Measurements from ENCODE around the gene BEGAIN.

BEGAIN gene

DNA sequence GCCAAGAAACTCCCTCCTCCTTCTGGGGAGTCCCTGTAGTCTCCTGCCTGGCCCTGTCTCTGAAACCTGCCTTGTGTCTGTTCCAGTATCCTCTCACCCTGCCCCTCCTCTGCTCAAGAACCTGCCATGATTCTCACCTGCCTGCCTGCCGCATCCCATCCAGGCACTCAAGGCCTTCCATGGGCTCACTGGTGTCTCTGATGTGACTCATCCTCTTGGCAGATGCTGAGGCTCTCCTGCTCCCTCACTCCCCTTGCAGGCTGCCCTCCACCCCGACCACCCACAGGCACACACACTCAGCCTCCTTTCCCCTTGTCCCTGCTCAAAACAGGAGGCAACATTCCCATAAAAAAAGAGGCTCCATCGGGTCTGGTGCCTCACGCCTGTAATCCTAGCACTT lies 5.8 kb upstream of the BEGAIN start:
- DNase-seq (ENCODE audit: insufficient read length) (no peak), FAIRE-seq (no peak)
- TF ChIP-seq POLR2AphosphoS5 (IDR thresholded peaks at IDR 0.05; ENCODE audit: low read depth, low read length) = no peak
- no peak for TF ChIP-seq TAF1 (IDR thresholded peaks at IDR 0.05; ENCODE audit: borderline replicate concordance, low read depth, low read length)
- no peak for TF ChIP-seq POLR2A (IDR thresholded peaks at IDR 0.05; ENCODE audit: low read depth, low read length)

- no peak for FAIRE-seq
- no peak for TF ChIP-seq POLR2AphosphoS5 (IDR thresholded peaks at IDR 0.05; ENCODE audit: low read depth, low read length)
- TF ChIP-seq POLR2A (IDR thresholded peaks at IDR 0.05; ENCODE audit: low read depth, low read length) = no peak
- no peak for TF ChIP-seq TAF1 (IDR thresholded peaks at IDR 0.05; ENCODE audit: borderline replicate concordance, low read depth, low read length)
Measured at GRCh38 chr14:100592461-100592891, 5.3 kb upstream of the BEGAIN start.

GRCh38 chr14:100591453-100592371 lies 4.5 kb upstream of the BEGAIN start:
- TF ChIP-seq POLR2A (IDR thresholded peaks at IDR 0.05; ENCODE audit: low read depth, low read length) = no peak
- TF ChIP-seq POLR2AphosphoS5 (IDR thresholded peaks at IDR 0.05; ENCODE audit: low read depth, low read length) = no peak
- no peak for TF ChIP-seq TAF1 (IDR thresholded peaks at IDR 0.05; ENCODE audit: borderline replicate concordance, low read depth, low read length)
- DNase-seq (ENCODE audit: insufficient read length) (no peak), FAIRE-seq (no peak)

More at GRCh38 chr14:100592461-100592891, 5.3 kb upstream of the BEGAIN start:
- DNase-seq (ENCODE audit: insufficient read length) = no peak

- FAIRE-seq = no peak
- no peak for DNase-seq (ENCODE audit: insufficient read length)
- TF ChIP-seq POLR2AphosphoS5 (IDR thresholded peaks at IDR 0.05; ENCODE audit: low read depth, low read length) (no peak), POLR2A (IDR thresholded peaks at IDR 0.05; ENCODE audit: low read depth, low read length) (no peak), TAF1 (IDR thresholded peaks at IDR 0.05; ENCODE audit: borderline replicate concordance, low read depth, low read length) (no peak)
Measured at GRCh38 chr14:100590726-100591452, 3.7 kb upstream of the BEGAIN start.

GRCh38 chr14:100589760-100590469 lies 2.7 kb upstream of the BEGAIN start:
- FAIRE-seq = no peak
- TF ChIP-seq POLR2A (IDR thresholded peaks at IDR 0.05; ENCODE audit: low read depth, low read length) (no peak), TAF1 (IDR thresholded peaks at IDR 0.05; ENCODE audit: borderline replicate concordance, low read depth, low read length) (no peak), POLR2AphosphoS5 (IDR thresholded peaks at IDR 0.05; ENCODE audit: low read depth, low read length) (no peak)
- no peak for DNase-seq (ENCODE audit: insufficient read length)

- FAIRE-seq = no peak
- no peak for DNase-seq (ENCODE audit: insufficient read length)
- TF ChIP-seq POLR2A (IDR thresholded peaks at IDR 0.05; ENCODE audit: low read depth, low read length) (no peak), POLR2AphosphoS5 (IDR thresholded peaks at IDR 0.05; ENCODE audit: low read depth, low read length) (no peak), TAF1 (IDR thresholded peaks at IDR 0.05; ENCODE audit: borderline replicate concordance, low read depth, low read length) (no peak)
Measured at GRCh38 chr14:100589071-100589759, 2.0 kb upstream of the BEGAIN start.

GRCh38 chr14:100588671-100589070 lies 1.5 kb upstream of the BEGAIN start:
- TF ChIP-seq TAF1 (IDR thresholded peaks at IDR 0.05; ENCODE audit: borderline replicate concordance, low read depth, low read length) (no peak), POLR2A (IDR thresholded peaks at IDR 0.05; ENCODE audit: low read depth, low read length) (no peak), POLR2AphosphoS5 (IDR thresholded peaks at IDR 0.05; ENCODE audit: low read depth, low read length) (no peak)
- FAIRE-seq = no peak
- no peak for DNase-seq (ENCODE audit: insufficient read length)

DNA sequence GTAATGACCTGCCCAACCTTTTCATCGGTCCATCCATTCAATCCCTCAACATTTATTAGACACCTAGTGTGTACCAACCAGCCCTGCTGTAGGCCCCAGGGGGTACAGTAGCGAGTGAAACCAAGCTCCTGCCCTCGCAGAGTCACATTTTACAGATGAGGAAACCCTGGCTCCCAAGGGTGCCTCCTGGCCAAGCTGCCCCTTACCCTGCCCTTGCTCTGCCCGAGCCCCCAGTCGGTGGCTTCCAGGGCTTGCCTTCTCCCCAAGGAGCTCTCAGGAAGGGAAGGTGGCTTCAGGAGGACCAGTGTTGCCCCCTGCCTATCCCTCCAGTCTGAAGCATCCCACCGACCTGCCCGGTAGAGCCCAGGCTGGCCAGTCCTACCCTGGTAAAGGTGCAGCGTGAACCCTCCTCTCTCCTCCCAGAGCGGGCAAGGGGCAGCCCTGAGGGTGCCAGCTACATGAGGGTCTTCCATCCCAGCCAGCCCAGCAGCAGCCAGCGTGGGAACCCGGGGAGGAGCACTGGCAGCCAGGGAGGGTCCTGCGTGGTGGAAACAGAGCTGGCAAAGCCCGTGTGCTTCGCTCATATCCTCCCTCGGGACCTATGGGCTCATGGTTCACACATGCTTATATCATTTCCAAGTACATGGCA lies 670 bp upstream of the BEGAIN start:
- no peak for DNase-seq (ENCODE audit: insufficient read length)
- FAIRE-seq = no peak
- TF ChIP-seq TAF1 (IDR thresholded peaks at IDR 0.05; ENCODE audit: borderline replicate concordance, low read depth, low read length) (no peak), POLR2AphosphoS5 (IDR thresholded peaks at IDR 0.05; ENCODE audit: low read depth, low read length) (no peak)

DNA sequence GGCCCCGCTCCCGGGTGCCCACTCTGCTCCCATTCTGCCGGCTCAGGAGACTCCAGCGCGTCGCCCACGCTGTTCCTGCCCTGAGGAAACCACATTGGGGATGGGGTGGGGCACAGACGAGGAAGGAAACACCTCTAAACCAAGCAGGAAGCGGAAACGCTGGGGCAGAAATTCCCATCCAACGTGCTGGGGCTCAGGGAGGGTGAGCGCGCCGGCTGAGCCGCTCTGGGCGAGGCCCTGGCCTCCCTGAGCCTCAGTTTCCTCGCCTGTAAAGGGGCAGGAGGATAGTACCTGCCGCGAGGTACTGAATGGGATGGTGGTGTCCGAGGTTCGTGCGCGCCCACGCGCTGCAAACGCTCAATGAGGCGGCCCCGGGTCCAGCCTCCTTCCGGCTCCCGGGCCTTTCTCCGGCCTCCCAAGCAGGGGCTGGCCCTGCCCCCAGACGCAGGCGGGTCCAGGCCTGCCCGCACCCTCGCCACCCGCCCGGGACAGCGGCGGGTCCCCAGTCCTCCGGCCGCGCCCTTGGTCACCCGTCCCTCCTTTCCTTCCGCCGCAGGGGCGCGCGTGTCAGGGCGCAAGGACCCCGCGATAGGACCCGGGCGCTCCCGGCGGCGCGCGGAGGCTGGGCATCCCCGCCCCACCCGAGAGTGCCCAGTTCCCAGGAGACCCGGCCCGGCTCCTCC lies 673 bp downstream of the BEGAIN start:
- FAIRE-seq (no peak), DNase-seq (ENCODE audit: insufficient read length) (no peak)
- TF ChIP-seq TAF1 (IDR thresholded peaks at IDR 0.05; ENCODE audit: borderline replicate concordance, low read depth, low read length) (no peak), POLR2A (IDR thresholded peaks at IDR 0.05; ENCODE audit: low read depth, low read length) (no peak)

DNA sequence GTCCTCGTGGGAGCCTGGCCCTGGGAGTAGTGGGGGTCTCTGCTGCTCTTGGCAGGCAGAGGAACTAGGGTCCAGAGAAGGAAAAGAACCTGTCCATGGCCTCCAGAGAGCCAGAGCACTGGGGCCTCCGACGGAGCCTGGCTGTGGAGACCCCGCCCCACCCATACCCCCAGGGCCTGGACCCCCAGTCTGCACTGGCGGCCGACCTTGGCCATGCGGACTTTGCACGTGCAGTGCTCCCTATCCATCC lies 1.1 kb downstream of the BEGAIN start:
- TF ChIP-seq POLR2AphosphoS5 (IDR thresholded peaks at IDR 0.05; ENCODE audit: low read depth, low read length) = no peak
- TF ChIP-seq POLR2A (IDR thresholded peaks at IDR 0.05; ENCODE audit: low read depth, low read length) = no peak
- TF ChIP-seq TAF1 (IDR thresholded peaks at IDR 0.05; ENCODE audit: borderline replicate concordance, low read depth, low read length) = no peak
- no peak for DNase-seq (ENCODE audit: insufficient read length)
- no peak for FAIRE-seq

All from GM12892 (cell line).